Measurements from ENCODE around the gene RIN2. TPM values are rescaled to one million over a fixed set of nuclear protein-coding genes. Genes with fewer than 3 reads are reported as not detected.
A peak's percentile ranks its signal among the peaks of the same experiment; 100 is the strongest.

The RIN2 gene
- polyA plus RNA-seq, 4 donors, result 36.6 to 38.5 (median 37.5) TPM

DNA sequence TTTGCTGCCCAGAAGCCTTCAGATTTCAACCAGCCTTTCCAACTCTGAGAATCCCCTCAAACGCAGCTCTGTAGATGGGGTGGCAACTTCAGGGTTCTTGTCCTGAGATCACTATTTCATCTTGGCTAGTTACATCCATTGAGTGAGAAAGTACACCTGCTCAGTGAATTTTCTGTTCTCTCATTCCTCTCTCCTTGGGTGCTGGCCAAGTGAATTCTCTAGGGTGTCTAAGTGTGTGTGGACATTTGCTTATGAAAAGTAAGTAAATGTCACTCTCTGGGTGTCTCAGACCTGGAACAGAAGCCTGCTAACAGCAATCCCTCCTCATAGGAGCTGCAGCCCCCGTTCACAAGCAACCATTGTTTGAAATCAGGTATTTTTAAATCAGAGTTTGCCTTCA lies 3.8 kb downstream of the RIN2 start:
- DNase-seq (ENCODE audit: low read depth in 4 of 4, low spot score in 3 of 4), result no peak

- no peak for DNase-seq (ENCODE audit: low read depth in 4 of 4, low spot score in 3 of 4)
Measured at GRCh38 chr20:19764207-19764606, 6.1 kb downstream of the RIN2 start.

DNA sequence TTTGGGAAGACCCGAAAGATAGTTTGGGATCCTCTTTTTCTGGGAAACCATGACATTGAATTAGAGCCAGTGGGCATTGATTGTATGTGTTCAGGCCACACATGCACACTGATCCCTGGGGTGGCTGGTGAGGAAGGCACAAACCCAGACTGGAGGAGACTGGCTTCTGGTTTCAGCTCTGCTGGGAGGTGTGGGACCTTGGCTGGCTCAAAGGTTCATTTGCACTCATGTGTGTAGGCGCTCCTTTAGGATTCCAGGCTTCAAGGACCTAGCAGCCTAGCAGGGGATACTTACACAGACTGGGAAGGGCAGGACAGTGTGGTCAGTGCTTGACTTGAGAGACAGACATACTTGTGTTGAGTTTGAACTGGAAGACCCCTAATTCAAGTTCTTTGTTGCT lies 7.2 kb downstream of the RIN2 start:
- no peak for DNase-seq (ENCODE audit: low read depth in 4 of 4, low spot score in 3 of 4)

- DNase-seq (ENCODE audit: low read depth in 4 of 4, low spot score in 3 of 4), result no peak
Measured at GRCh38 chr20:19765913-19766312, 7.9 kb downstream of the RIN2 start.

DNA sequence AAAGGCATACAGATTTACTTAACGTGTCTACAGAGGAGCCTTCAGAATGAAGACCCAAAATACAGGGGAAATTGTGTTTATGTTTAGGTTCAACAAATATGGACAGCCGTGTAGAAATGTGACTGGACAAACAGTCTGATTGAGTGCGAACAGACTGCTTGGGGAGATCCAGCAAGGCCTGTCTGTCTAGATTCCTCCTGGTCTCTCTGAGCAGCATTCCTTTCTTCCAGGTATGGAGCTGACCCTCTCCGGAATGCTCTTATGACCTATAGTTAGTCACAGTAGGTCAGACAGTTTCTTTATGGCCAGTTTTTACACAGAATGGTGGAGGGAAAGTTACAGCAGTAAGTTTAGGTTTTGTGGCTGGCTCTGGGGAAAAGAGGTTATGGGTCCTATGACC lies 9.0 kb downstream of the RIN2 start:
- no peak for DNase-seq (ENCODE audit: low read depth in 4 of 4, low spot score in 3 of 4)

DNA sequence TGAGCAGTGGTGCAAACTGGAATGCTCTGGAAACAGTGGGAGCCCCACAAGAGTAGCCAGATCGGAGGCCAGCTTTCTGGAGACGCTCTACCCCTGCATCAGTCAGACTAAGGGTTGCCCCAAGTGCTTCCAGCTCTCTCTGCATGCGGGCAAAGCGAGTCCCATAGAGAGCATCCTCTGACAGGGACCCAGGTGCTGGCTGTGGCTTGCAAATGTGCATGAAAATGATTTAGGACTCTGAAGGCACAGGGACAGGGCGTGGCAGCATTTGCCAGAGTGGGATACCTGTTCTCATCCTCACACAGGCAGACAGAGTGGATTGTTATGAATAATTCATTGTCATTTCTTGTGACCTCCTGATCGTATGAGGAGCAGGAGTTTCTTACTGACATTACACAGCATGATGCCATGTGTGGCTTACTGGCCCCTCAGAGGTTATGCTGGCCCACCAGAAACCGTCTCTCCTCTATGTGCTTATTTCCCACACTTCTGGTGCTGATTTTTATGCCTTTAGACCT lies 10.3 kb downstream of the RIN2 start:
- no peak for DNase-seq (ENCODE audit: low read depth in 4 of 4, low spot score in 3 of 4)

DNA sequence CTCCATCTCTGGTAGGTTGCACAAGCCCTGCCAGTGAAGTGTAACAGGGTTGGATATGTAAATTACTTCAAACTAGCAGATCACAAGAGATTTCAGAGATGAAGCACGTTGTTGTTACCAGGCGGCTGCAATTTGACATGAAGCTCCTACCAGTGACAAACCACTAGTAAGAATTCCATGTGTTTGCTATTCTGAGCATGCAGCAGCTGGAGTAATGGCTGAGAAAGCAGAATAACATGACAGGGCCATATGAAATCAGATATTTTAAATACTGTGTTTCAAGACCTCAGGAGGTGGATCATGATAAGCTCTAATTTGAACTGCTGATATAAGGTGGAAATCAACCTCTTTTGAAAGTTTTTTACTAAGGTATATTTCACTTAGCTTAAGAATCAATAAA lies 11.4 kb downstream of the RIN2 start:
- DNase-seq (ENCODE audit: low read depth in 4 of 4, low spot score in 3 of 4), result no peak

DNA sequence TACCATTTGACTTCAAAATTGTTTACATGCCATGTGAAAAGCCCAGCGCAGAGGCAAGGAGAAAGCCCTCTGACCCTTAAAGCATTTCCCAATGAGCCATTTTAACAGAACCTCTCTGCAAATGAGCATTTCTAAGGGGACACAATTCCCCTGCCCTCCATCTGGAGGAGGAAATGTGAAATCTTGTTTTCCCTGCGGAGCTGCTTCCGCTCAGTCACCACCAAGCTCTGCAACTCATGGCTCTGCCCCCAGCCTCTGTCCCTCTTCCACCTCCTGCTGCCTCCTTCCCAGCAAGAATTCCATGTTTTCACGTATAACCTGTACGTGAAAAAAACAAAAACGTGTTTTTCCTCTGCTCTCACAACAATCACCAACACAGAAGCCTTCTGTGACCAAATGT lies 12.3 kb downstream of the RIN2 start:
- DNase-seq (ENCODE audit: low read depth in 4 of 4, low spot score in 3 of 4), result no peak

GRCh38 chr20:19771031-19771430 lies 13.0 kb downstream of the RIN2 start:
- DNase-seq (ENCODE audit: low read depth in 4 of 4, low spot score in 3 of 4), result no peak

- DNase-seq (ENCODE audit: low read depth in 4 of 4, low spot score in 3 of 4), result no peak
Measured at GRCh38 chr20:19773471-19773870, 15.4 kb downstream of the RIN2 start.

DNA sequence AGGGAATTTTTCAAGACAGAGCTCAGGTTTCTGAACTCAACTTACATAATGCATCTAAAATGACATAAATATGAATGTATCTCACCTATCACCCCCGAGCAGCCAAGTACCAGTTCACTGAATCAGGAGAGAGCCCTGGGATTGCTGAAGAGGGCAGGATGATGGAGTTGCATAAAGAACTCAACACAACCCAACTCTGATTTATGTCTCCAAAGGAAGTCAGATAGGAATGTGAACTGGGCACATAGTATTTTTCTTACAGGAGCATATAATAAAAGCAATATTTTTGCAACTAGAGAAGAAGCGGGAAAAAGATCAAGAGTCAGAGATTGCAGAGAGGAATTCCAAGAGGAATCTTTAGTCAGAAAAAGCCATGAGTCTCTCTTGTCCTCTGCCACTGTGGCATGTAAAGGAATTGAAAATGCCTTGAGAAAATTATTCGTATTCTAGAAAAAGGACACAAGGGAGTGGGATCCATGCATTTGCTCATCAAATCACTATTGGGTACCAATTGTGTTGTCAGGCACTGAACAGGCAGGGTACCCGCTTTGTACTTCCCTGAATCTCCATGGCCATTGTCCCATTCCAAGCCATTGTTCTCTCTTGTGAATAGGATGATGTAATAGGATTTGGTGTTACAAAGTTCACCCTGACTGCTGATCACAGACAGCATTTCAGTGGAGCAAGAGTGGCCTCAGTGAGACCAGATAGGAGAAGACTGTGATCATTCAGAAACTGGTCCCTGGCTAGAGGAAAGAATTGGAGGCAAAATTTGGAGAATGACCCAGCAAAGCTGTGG lies 16.3 kb downstream of the RIN2 start:
- DNase-seq (ENCODE audit: low read depth in 4 of 4, low spot score in 3 of 4), result no peak

GRCh38 chr20:19775353-19776253 lies 17.5 kb downstream of the RIN2 start:
- peak in 1 of 4 donors; percentile 40 for DNase-seq (ENCODE audit: low read depth in 4 of 4, low spot score in 3 of 4)

DNA sequence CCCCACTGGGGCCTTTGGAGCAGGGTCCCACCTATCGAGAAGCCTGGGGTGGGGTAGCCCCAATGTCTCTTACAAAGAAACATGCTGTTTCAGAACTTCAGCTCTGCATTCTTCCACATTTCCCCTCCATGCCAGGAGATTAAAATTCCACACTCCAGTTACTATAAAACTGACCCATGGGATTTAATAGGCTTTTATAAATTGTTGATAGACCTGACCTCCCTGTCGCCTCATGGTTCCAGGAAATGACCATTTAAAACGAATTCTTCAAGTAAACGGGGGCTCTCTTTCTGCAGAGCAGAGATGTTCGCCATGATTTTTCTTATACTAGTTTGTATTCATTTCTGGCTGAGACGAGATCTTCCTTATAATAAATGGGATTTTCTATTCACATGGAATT lies 19.3 kb downstream of the RIN2 start:
- no peak for DNase-seq (ENCODE audit: low read depth in 4 of 4, low spot score in 3 of 4)

- no peak for DNase-seq (ENCODE audit: low read depth in 4 of 4, low spot score in 3 of 4)
Measured at GRCh38 chr20:19777981-19778380, 19.9 kb downstream of the RIN2 start.

- no peak for DNase-seq (ENCODE audit: low read depth in 4 of 4, low spot score in 3 of 4)
Measured at GRCh38 chr20:19778404-19778803, 20.3 kb downstream of the RIN2 start.

DNA sequence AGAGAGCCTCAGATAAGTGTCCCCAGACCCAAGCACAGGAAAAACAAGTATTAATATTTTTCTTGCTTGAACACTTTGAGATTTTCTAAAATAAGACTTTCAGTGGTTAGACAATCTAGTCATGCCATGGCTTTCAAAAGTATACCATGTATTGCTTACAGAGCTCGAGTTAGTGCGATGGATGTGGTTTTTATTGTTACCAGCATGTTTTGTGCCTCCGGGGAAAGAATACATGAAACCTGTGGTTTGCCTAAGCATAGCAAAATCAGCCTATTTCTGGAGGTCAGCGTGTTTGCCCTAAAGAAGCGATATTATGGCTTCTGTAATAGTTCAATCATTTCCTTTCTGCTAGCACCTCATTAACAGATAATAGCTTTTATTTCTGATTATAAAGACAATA lies 21.6 kb downstream of the RIN2 start:
- no peak for DNase-seq (ENCODE audit: low read depth in 4 of 4, low spot score in 3 of 4)

DNA sequence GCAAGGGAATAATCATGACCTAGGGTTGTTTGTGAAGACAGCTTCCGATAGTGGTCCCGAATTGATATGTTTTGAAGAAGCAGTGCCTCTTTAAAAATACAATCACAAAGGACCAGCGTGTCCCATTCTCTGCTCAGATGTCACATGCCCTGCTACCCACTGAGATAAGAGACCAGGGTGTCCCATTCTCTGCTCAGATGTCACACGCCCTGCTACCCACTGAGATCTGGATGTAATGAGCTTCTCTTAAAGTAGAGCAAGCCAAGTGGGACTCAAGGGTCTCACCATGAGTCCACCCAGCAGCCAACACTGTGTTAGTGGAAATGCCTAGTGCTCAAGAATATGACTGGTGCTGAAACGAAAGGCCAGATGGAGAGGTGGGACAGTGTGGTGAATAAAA lies 22.2 kb downstream of the RIN2 start:
- DNase-seq (ENCODE audit: low read depth in 4 of 4, low spot score in 3 of 4), result no peak

GRCh38 chr20:19781235-19781634 lies 23.2 kb downstream of the RIN2 start:
- DNase-seq (ENCODE audit: low read depth in 4 of 4, low spot score in 3 of 4), result no peak

- no peak for DNase-seq (ENCODE audit: low read depth in 4 of 4, low spot score in 3 of 4)
Measured at GRCh38 chr20:19782669-19783068, 24.6 kb downstream of the RIN2 start.

- no peak for DNase-seq (ENCODE audit: low read depth in 4 of 4, low spot score in 3 of 4)
Measured at GRCh38 chr20:19783966-19784401, 25.9 kb downstream of the RIN2 start.

DNA sequence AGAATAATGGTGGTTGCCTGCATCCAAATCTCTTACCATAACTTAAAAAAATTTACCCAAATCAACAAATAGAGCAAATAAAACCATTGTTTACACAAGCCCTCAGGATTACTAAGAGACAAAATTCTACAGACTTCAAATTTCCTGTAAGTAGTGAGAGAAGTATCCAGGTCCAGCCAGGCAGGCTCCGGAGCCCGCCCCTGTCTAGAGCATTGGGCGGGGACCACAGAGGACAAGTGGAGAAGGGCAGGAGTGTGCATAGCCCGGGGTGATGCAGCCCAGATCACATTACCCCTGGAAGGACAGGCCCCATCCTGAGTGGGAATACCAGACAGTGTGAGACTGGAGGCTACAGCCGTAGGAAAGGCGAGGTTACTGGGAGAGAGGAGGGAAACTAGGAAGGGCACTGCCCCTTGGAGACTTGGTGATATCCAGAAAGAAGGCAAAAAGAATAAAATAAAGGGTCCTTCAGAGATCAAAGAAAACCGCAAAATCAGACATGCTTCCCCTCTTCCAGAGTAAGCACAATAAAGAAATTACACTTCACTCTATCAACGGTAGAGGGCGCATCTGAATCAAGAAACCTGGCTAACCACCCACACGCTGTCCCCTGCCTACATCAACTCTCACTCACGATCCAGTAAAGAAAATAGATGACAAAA lies 26.6 kb downstream of the RIN2 start:
- peak in 3 of 4 donors; percentile 66 to 75 (median 68) for DNase-seq (ENCODE audit: low read depth in 4 of 4, low spot score in 3 of 4)
